Lower lobe of right lung (tissue), 2 donors: ENCODE measurements around the gene MGAT5. TPM values are rescaled to one million over a fixed set of nuclear protein-coding genes. Genes with fewer than 3 reads are reported as not detected.

ENCODE experiments used
- ATAC-seq, 2 donors: fragments of 200-7000 bp; cut with Tn5 transposase; one replicate each; pipeline ENCODE4 v1.9.1; 2020 to 2022; ENCODE audit warnings: mild to moderate bottlenecking in 2 of 2, moderate library complexity in 2 of 2
- DNase-seq: peaks from one replicate; pipeline ENCODE4 v3.0.0-alpha.2; 2020
- H3K27ac ChIP-seq: fragments of 200-600 bp; one replicate; pipeline ENCODE4 v1.8.0; 2022
- H3K27me3 ChIP-seq: fragments of 200-600 bp; one replicate; pipeline ENCODE4 v1.8.0; 2022; ENCODE audit warnings: low read depth
- H3K36me3 ChIP-seq: fragments of 200-600 bp; one replicate; pipeline ENCODE4 v1.8.0; 2022; ENCODE audit warnings: mild to moderate bottlenecking
- H3K4me1 ChIP-seq: fragments of 200-600 bp; one replicate; pipeline ENCODE4 v1.8.0; 2022
- H3K4me3 ChIP-seq: fragments of 200-600 bp; one replicate; pipeline ENCODE4 v1.8.0; 2022; ENCODE audit warnings: mild to moderate bottlenecking
- H3K9me3 ChIP-seq: fragments of 200-600 bp; one replicate; pipeline ENCODE4 v1.8.0; 2022
- intact Hi-C: fragments of 100-400 bp; cut with DNase I; formaldehyde crosslinking; loops from one replicate; pipeline ENCODE4 v1.11.0; 2022
- total RNA-seq: library from RNA; stranded (reverse); fragmentation: NEBNext Ultra II Directional; extraction: Animal tissue kit (Norgen Biotek cat#: 25700); gene quantifications from one replicate; pipeline ENCODE4 v1.2.1, GENCODE V29; 2021
- TF ChIP-seq, protein P1 (sequence below): fragments of 200-600 bp; IDR thresholded peaks from one replicate; pipeline ENCODE4 v1.8.0; 2022; ENCODE audit warnings: antibody characterized with exemption, mild to moderate bottlenecking
- donor health status: DM: no; HTN: yes; CAD: no; lungs with severe emphysema.

Gene MGAT5
- total RNA-seq, 1 donor from 2014 or later, result 61.7 TPM

DNA sequence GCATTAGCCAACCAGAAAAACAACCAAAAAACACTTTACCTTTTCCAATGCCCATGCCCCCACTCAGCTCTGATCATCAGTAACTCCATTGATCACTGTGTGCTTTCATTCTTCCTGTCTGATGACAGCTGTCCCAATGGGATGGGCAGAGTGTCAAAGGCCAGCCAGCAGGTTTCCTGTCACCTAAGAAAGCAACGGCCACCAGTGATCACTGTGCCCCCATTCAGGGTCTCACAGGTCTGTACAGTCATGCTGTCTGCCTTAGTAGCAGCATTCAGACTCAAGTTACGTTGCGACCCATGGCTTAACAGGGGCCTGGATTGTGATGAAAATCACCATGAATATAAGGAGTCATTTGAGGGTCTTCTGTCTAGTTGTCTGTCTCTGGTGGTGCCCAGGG is 184.5 kb downstream of the MGAT5 start:
- no peak overlapping the region for H3K4me3 ChIP-seq
- no peaks in the 10 kb centered on the region for H3K27me3 ChIP-seq
- intact Hi-C loops, result no loop called here
- H3K9me3 ChIP-seq, result no peaks in the 10 kb centered on the region
- H3K36me3 ChIP-seq, result peaks cover 23% of the 10 kb centered on the region
- DNase-seq, result no peak
- no peak overlapping the region for H3K27ac ChIP-seq
- ATAC-seq, result no peak
- TF ChIP-seq, protein P1, sequence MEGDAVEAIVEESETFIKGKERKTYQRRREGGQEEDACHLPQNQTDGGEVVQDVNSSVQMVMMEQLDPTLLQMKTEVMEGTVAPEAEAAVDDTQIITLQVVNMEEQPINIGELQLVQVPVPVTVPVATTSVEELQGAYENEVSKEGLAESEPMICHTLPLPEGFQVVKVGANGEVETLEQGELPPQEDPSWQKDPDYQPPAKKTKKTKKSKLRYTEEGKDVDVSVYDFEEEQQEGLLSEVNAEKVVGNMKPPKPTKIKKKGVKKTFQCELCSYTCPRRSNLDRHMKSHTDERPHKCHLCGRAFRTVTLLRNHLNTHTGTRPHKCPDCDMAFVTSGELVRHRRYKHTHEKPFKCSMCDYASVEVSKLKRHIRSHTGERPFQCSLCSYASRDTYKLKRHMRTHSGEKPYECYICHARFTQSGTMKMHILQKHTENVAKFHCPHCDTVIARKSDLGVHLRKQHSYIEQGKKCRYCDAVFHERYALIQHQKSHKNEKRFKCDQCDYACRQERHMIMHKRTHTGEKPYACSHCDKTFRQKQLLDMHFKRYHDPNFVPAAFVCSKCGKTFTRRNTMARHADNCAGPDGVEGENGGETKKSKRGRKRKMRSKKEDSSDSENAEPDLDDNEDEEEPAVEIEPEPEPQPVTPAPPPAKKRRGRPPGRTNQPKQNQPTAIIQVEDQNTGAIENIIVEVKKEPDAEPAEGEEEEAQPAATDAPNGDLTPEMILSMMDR, result no peak
- no peaks in the 10 kb centered on the region for H3K4me1 ChIP-seq

DNA sequence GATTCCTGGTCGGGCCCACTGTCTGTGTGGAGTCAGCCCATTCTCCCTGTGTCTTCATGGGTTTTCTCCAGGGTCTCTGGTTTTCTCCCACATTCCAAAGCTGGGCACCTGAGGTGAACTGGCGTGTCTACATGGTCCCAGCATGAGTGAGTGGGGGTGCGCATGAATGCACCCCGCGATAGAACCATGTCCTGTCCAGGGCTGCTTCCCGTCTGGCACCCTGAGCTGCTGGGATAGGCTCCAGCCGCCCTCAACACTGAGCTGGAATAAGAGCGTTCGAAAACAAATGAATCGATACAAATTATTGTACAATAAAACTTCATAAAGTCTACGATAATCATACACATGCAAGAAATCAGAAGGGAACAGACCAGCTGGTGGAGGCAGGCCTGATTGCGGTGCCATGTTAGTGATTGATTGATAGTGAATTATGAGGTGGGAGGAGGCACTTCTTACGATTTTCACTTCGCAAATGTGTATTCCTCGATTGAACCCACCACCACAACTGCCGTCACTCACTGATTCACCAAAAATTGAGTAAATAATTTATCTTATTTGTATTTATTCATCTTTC is 186.6 kb downstream of the MGAT5 start:
- ATAC-seq, result no peak
- H3K4me3 ChIP-seq, result no peak overlapping the region
- no peaks in the 10 kb centered on the region for H3K4me1 ChIP-seq
- no peaks in the 10 kb centered on the region for H3K9me3 ChIP-seq
- intact Hi-C loops, result no loop called here
- DNase-seq, result no peak
- H3K36me3 ChIP-seq, result peaks cover 16% of the 10 kb centered on the region
- no peak overlapping the region for H3K27ac ChIP-seq
- TF ChIP-seq, protein P1, result no peak
- no peaks in the 10 kb centered on the region for H3K27me3 ChIP-seq

GRCh38 chr2:134441153-134441863 is 187.4 kb downstream of the MGAT5 start:
- Histone ChIP-seq H3K9me3 (no peaks in the 10 kb centered on the region), H3K4me1 (no peaks in the 10 kb centered on the region), H3K36me3 (peaks cover 12% of the 10 kb centered on the region), H3K27ac (no peak overlapping the region), H3K4me3 (no peak overlapping the region), H3K27me3 (no peaks in the 10 kb centered on the region)
- intact Hi-C loops, result no loop called here
- TF ChIP-seq, protein P1, result no peak
- DNase-seq (no peak), ATAC-seq (no peak)

- H3K4me3 ChIP-seq, result no peak overlapping the region
- no peak for ATAC-seq
- H3K36me3 ChIP-seq, result peaks cover 25% of the 10 kb centered on the region
- H3K27ac ChIP-seq, result no peak overlapping the region
- no peaks in the 10 kb centered on the region for H3K4me1 ChIP-seq
- TF ChIP-seq, protein P1, result no peak
- no peaks in the 10 kb centered on the region for H3K9me3 ChIP-seq
- H3K27me3 ChIP-seq, result no peaks in the 10 kb centered on the region
- DNase-seq, result no peak
- intact Hi-C loops, result no loop called here
These were observed 190.1 kb downstream of the MGAT5 start for GRCh38 chr2:134443814-134444480.

- peaks cover 24% of the 10 kb centered on the region for H3K36me3 ChIP-seq
- no peaks in the 10 kb centered on the region for H3K27me3 ChIP-seq
- H3K27ac ChIP-seq, result no peak overlapping the region
- H3K4me3 ChIP-seq, result no peak overlapping the region
- no peaks in the 10 kb centered on the region for H3K9me3 ChIP-seq
- TF ChIP-seq, protein P1, result no peak
- intact Hi-C loops, result no loop called here
- no peaks in the 10 kb centered on the region for H3K4me1 ChIP-seq
- DNase-seq, result no peak
- ATAC-seq, result no peak
These were observed 191.2 kb downstream of the MGAT5 start for GRCh38 chr2:134445116-134445515.
